HG02798 (cell line): Measurements from ENCODE around the gene STK11.
A peak's percentile ranks its signal among the peaks of the same experiment; 100 is the strongest.
"Not testable (repeated sequence)": the region's sequence is repeated elsewhere in the genome, so short reads cannot be mapped to it uniquely, and the experiment has no call there.

Experiments
- ATAC-seq: cut with Tn5 transposase; IDR thresholded peaks from one replicate; pipeline ENCODE4 v1.9.1; 2021; ENCODE audit warnings: mild to moderate bottlenecking; ENCODE audit not compliant: unreplicated experiment, poor library complexity

Gene STK11

GRCh38 chr19:1246265-1247087 lies 40.9 kb downstream of the STK11 start:
- ATAC-seq = not testable (repeated sequence)

- no peak for ATAC-seq
Measured at GRCh38 chr19:1247748-1248138, 42.2 kb downstream of the STK11 start.

- ATAC-seq = peak; percentile 14
Measured at GRCh38 chr19:1248139-1248785, 42.7 kb downstream of the STK11 start, which contains the start of gene MIDN. MIDN (plus strand) TSS chr19:1248583; CDS start chr19:1250297, 1,714 bp downstream.

- ATAC-seq = peak; percentile 35
Measured at GRCh38 chr19:1248786-1249297, 43.3 kb downstream of the STK11 start.

GRCh38 chr19:1249298-1249989 lies 43.9 kb downstream of the STK11 start:
- peak; percentile 60 for ATAC-seq

- no peak for ATAC-seq
Measured at GRCh38 chr19:1249990-1250436, 44.4 kb downstream of the STK11 start.

GRCh38 chr19:1250437-1251260 lies 45.1 kb downstream of the STK11 start:
- ATAC-seq = no peak

GRCh38 chr19:1251330-1252220 lies 46.0 kb downstream of the STK11 start:
- no peak for ATAC-seq

- no peak for ATAC-seq
Measured at GRCh38 chr19:1252221-1252820, 46.7 kb downstream of the STK11 start.

GRCh38 chr19:1252821-1253513 lies 47.4 kb downstream of the STK11 start:
- no peak for ATAC-seq

- no peak for ATAC-seq
Measured at GRCh38 chr19:1253514-1254080, 48.0 kb downstream of the STK11 start.

GRCh38 chr19:1254081-1254527 lies 48.5 kb downstream of the STK11 start:
- ATAC-seq = no peak

GRCh38 chr19:1254530-1255185 lies 49.1 kb downstream of the STK11 start:
- ATAC-seq = no peak

GRCh38 chr19:1255186-1256161 lies 49.9 kb downstream of the STK11 start:
- ATAC-seq = no peak

GRCh38 chr19:1256646-1257474 lies 51.3 kb downstream of the STK11 start:
- ATAC-seq = no peak
